Mucosa of gallbladder (tissue), 1 donor: ENCODE measurements around the gene ZNF280B. TPM values are rescaled to one million over a fixed set of nuclear protein-coding genes. Genes with fewer than 3 reads are reported as not detected.
"Not testable (repeated sequence)": the region's sequence is repeated elsewhere in the genome, so short reads cannot be mapped to it uniquely, and the experiment has no call there.

Experiments used
- DNase-seq: peaks from one replicate; pipeline ENCODE4 v3.0.0-alpha.2; 2020; ENCODE audit warnings: low spot score
- total RNA-seq: library from RNA; stranded (reverse); gene quantifications from one replicate; pipeline ENCODE4 v1.2.1, GENCODE V29; 2021
- donor health status: DM: no; HTN: no; CAD: no.

The ZNF280B gene
- total RNA-seq, 1 donor from 2014 or later, result 1.3 TPM

DNA sequence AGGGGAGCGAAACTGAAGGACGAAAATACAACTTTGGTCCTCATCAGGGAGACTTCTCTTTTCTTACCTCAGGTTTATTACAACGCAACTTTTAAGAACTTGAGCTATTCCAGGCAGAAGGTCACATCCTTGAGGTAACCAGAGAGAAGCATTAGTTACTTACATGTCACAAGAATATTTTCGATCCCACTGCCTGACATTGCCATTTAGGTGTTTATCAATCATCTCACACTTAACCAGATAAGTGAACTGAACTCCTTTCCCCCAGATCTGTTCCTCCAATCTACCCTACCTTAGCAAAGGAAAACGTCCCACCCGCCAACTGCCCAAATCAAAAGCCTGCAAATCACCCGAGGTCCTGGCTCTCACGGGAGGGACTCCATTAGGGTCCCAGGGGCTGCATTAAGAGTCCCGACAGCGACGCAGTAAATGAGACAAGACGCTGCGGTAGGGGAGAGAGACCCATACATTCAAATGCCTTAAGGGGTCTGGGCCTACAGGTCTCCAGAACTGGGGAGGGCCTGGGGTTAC, 734 bp downstream of the ZNF280B start:
- DNase-seq, result no peak

GRCh38 chr22:22506736-22507135, 1.8 kb downstream of the ZNF280B start:
- no peak for DNase-seq

DNA sequence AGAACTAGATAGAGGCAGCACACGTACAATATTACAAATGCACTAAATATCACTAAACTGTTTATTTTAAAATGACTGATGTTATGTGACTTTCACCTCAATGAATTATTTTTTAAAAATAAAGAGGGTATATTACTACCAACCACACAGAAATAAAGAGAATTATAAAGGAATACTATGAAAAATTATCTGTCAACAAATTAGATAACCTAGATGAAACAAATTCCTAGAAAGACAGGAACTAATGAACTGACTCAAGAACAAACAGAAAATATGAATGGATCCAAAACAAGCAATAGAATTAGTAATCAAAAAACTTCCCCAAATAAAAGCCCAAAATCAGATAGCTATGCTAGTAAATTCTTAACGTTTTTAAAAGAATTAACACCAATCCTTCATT, 10.3 kb downstream of the ZNF280B start:
- no peak for DNase-seq

GRCh38 chr22:22491589-22491988, 17.0 kb downstream of the ZNF280B start:
- not testable (repeated sequence) for DNase-seq

DNA sequence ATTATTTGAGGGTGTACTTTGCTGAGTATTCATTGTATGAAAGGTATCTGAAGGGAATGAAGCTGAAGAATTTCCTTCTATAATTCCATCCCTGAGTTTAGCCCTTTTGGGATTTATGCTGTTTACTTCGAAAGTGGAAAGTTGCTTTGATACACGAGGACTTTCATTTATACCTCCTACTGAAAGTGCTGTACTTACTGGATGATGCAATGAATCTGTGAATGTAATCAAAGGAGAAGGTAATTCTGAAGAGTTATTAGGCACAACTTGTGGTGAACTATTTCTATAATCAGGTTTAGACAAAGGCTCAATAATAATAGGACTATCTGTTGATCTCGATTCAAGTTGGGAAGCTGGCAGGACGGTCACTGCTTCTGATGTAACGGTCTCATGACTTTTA, 19.8 kb downstream of the ZNF280B start:
- no peak for DNase-seq

DNA sequence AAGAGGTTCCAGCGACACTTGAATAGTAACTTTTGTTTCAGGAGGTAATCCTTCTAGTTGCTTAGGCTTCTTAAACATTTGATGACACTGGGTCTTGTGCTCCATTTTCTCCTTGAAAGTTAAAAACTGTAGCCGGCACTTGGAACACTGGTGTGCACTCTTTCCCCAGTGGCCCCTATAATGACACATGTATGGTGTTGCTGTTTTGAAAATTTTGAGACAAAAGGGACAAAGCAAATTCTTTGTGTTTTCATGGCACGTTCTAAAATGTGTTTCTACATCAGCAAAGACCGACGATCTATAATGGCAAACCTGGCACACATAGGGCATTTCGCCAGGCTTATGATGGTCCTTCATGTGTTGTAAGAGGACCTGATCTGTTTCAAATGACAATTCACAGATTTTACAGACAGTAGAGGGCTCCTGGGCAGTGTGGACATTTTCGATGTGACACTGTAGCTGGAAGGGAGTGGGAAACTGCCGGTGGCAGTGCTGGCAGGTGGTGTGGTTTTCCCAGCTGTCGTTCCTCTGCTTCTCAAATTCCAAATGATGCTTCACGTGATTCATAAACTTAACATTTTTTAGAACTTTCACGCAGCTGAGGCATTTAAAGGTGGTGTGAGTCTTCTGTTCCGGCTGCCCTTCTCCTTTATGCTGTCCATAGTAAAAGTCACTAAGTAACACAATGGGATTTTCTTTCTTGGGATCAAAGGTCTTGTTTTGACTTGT, 20.5 kb downstream of the ZNF280B start:
- no peak for DNase-seq

GRCh38 chr22:22487059-22487458, 21.5 kb downstream of the ZNF280B start:
- no peak for DNase-seq

- DNase-seq, result no peak
Observed at GRCh38 chr22:22486132-22486899, 22.2 kb downstream of the ZNF280B start.

- DNase-seq, result no peak
Observed at GRCh38 chr22:22485524-22485923, 23.0 kb downstream of the ZNF280B start.

DNA sequence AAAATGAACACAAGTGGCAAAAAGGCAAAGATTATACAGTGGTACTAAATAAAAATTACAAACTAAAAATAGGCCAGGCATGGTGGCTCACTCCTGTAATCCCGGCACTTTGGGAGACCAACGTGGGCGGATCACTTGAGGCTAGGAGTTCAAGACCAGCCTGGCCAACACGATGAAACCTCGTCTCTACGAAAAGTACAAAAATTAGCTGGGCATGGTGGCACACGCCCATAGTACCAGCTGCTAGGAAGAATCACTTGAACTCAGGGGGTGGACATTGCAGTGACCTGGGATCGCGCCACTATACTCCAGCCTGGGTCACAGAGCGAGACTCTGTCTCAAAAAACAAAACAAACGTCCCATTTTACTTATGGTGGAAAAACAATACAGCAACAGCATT, 24.5 kb downstream of the ZNF280B start:
- no peak for DNase-seq

DNA sequence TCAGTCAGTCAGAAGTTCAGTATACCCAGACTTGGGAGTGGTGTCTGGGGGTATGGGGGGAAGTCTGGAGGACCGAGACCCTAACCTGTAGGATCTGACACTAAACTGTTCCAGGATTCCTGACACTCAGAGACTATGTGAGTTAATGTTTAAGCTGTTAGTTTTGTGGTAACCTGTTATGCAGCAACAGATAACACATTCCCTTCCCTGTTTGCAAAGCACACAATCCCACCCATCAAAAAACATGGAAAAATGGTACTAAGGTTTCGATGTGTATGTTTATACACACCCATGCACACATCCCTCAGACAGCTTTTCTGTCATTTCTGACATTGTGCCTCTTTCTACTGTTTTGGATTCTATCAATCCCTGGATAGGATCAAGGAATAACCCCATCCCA, 27.6 kb downstream of the ZNF280B start:
- no peak for DNase-seq

GRCh38 chr22:22479999-22480532, 28.5 kb downstream of the ZNF280B start:
- no peak for DNase-seq

- no peak for DNase-seq
Observed at GRCh38 chr22:22479116-22479515, 29.4 kb downstream of the ZNF280B start.

- no peak for DNase-seq
Observed at GRCh38 chr22:22478470-22478869, 30.1 kb downstream of the ZNF280B start.

DNA sequence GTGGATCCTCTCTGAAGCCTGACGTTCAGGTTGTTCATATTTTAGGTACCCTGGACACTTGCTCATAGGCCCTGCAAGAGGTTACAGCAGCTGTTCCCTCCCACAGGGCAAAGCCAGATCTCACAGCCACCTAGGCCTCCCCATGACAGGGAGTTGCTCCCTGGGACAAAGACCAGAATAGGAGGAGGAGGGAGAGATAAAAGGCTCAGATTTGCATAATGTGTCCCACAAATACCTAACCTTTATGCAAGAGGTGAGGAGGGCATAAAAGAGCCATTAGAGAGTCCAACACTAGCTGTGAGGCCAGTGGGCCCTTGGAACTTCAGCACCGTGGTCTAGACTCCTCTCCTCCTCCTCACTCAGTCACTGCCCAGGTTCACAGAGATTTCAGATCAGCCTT, 33.8 kb downstream of the ZNF280B start:
- DNase-seq, result no peak

DNA sequence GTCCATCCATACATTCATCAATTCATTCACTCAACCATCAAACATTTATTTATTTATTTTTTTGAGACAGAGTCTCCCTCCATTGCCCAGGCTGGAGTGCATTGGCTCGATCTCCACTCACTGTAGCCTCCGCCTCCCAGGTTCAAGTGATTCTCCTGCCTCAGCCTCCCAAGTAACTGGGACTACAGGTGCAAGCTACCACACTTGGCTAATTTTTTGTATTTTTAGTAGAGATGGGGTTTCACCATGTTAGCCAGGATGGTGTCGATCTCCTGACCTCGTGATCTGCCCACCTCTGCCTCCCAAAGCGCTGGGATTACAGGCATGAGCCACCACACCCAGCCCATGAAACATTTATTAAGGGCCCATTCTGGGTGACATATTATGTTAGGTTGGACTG, 37.4 kb downstream of the ZNF280B start:
- not testable (repeated sequence) for DNase-seq

- no peak for DNase-seq
Observed at GRCh38 chr22:22469527-22469926, 39.0 kb downstream of the ZNF280B start.

- DNase-seq, result not testable (repeated sequence)
Observed at GRCh38 chr22:22468794-22469469, 39.6 kb downstream of the ZNF280B start.

DNA sequence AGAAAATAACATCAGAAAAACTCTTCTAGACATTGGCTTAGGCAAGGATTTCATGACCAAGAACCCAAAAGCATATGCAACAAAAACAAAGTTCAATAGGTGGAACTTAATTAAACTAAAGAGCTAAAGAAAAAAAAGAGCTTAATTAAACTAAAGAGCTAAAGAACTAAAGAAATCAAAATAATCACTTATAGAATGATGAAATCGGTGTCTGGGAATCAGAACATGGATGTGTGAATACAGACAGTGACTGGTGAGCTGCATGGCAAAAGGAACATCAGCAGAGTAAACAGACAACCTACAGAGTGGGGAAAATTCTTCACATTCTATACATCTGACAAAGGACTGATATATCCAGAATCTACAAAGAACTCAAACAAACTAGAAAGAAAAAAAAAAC, 41.4 kb downstream of the ZNF280B start:
- no peak for DNase-seq

DNA sequence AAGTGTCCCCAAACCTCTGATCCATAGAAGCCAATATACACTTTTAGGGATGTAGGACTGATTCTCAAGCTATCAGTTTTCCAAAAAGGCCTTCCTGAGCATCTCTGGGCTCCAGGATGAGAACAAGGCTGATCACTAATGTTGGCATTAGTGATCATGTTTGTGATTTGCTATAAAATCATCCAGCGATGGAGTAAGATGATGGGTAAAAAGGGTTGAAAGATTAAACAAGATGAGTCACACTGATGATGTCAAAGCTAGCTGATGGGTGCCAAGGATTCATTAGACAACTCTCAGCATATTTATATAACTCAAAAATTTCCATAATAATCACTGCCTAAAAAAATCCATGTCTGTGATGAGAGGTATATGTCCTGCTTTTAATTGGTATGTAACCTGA, 42.8 kb downstream of the ZNF280B start:
- no peak for DNase-seq

DNA sequence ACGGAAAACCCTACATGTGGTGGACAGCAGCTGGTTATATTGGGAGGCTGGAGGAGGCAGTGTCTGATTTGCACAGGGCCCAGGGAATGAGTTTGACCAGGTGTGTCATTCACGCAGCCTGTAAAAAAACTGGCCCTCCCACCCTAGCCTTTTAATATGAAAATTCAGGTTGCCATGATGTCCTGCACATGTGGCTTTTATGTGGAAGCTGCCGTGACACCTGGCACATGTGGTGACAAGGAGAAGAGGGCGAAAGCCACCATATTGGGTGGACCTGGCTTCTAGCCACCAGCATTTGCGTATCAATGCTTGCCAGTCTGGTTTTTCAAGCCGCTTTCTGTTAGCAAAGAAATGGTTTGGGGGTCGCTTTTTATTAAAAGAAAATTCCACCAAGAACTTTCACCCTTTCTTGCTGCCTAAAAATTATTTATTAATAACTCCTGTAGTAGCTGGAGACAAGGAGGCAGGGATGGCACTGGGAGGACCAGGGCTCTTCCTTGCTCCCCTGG, 43.4 kb downstream of the ZNF280B start:
- no peak for DNase-seq

DNA sequence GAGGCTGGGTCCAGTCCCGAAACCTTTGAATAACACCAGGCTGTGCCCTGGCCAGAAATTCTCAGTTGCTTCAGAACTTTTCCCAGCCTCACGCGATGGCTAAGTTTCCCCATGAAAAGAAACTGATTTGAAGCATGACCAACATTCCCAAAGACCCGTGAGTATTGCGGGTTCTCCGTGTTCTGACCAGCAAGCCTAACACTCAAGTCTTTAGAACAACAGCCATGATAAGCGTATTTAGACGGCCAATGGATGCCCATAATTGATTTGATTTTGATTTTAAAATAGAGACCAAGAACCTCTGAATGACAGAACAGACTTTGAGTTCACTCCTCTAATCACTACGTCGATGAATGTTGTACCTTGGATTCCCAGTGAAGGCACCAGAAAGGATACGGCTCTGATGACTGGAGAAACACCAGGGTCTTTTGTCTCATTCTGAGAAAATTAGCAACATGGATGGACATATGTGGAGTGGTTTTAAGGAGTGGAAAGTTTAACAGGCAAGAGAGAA, 43.9 kb downstream of the ZNF280B start:
- DNase-seq, result no peak
